T-helper 1 cell treated with Interleukin-12 subunit alpha and Interleukin-12 subunit beta and Interleukin-4 antibody, amounts not matched to agents 30 μg/mL and 1 μg/mL, for 36 hours (primary cell): ENCODE data around the gene CCL19.

Experiments used
- H3K27ac Mint-ChIP-seq: one replicate; pipeline ENCODE4 v1.8.0; 2021; ENCODE audit warnings: mild to moderate bottlenecking, mixed read lengths
- H3K27me3 Mint-ChIP-seq: one replicate; pipeline ENCODE4 v1.8.0; 2021; ENCODE audit warnings: low read depth, mixed read lengths
- H3K36me3 Mint-ChIP-seq: one replicate; pipeline ENCODE4 v1.8.0; 2021; ENCODE audit warnings: low read depth, mixed read lengths
- H3K4me1 Mint-ChIP-seq: one replicate; pipeline ENCODE4 v1.8.0; 2021; ENCODE audit warnings: low read depth, mixed read lengths
- H3K4me3 Mint-ChIP-seq: one replicate; pipeline ENCODE4 v1.8.0; 2021; ENCODE audit warnings: mild to moderate bottlenecking, moderate library complexity, mixed read lengths
- H3K9me3 Mint-ChIP-seq: one replicate; pipeline ENCODE4 v1.8.0; 2021; ENCODE audit warnings: mixed read lengths

The CCL19 gene

GRCh38 chr9:34662526-34663302, 28.4 kb downstream of the CCL19 start, which contains the start of gene CCL27:
Gene CCL27, minus strand, starts transcription at chr9:34662657. Its CDS starts 24 bp downstream, at chr9:34662633.
- Mint-ChIP-seq H3K4me1 (peaks cover 40% of the 10 kb centered on the region), H3K27ac (peak within 1 kb of the TSS; percentile 82), H3K4me3 (peak within 1 kb of the TSS; percentile 52), H3K36me3 (peaks cover 14% of the 10 kb centered on the region), H3K27me3 (no peaks in the 10 kb centered on the region), H3K9me3 (no peaks in the 10 kb centered on the region)

- H3K9me3 Mint-ChIP-seq, result no peaks in the 10 kb centered on the region
- H3K27ac Mint-ChIP-seq, result no peak overlapping the region
- H3K36me3 Mint-ChIP-seq, result peaks cover 14% of the 10 kb centered on the region
- no peaks in the 10 kb centered on the region for H3K27me3 Mint-ChIP-seq
- H3K4me3 Mint-ChIP-seq, result no peak overlapping the region
- peaks cover 30% of the 10 kb centered on the region for H3K4me1 Mint-ChIP-seq
Measured at GRCh38 chr9:34659592-34660253, 31.4 kb downstream of the CCL19 start.

- H3K27ac Mint-ChIP-seq, result no peak overlapping the region
- H3K4me1 Mint-ChIP-seq, result peaks cover 19% of the 10 kb centered on the region
- H3K9me3 Mint-ChIP-seq, result no peaks in the 10 kb centered on the region
- H3K27me3 Mint-ChIP-seq, result no peaks in the 10 kb centered on the region
- peaks cover 11% of the 10 kb centered on the region for H3K36me3 Mint-ChIP-seq
- no peak overlapping the region for H3K4me3 Mint-ChIP-seq
Measured at GRCh38 chr9:34658461-34658860, 32.6 kb downstream of the CCL19 start.

- Mint-ChIP-seq H3K9me3 (no peaks in the 10 kb centered on the region), H3K27ac (no peak overlapping the region), H3K4me1 (peaks cover 15% of the 10 kb centered on the region), H3K36me3 (peaks cover 9% of the 10 kb centered on the region), H3K27me3 (no peaks in the 10 kb centered on the region), H3K4me3 (no peak overlapping the region)
Measured at GRCh38 chr9:34656992-34657391, 34.1 kb downstream of the CCL19 start.

GRCh38 chr9:34655394-34655793, 35.7 kb downstream of the CCL19 start:
- peaks cover 9% of the 10 kb centered on the region for H3K4me1 Mint-ChIP-seq
- H3K36me3 Mint-ChIP-seq, result peaks cover 4% of the 10 kb centered on the region
- no peaks in the 10 kb centered on the region for H3K9me3 Mint-ChIP-seq
- H3K27me3 Mint-ChIP-seq, result no peaks in the 10 kb centered on the region
- H3K27ac Mint-ChIP-seq, result no peak overlapping the region
- H3K4me3 Mint-ChIP-seq, result no peak overlapping the region

- peak overlapping the region; percentile 70 for H3K27ac Mint-ChIP-seq
Measured at GRCh38 chr9:34654323-34655051, 36.6 kb downstream of the CCL19 start.

GRCh38 chr9:34653151-34654072, 37.7 kb downstream of the CCL19 start:
- H3K36me3 Mint-ChIP-seq, result peaks cover 20% of the 10 kb centered on the region
- H3K9me3 Mint-ChIP-seq, result no peaks in the 10 kb centered on the region
- H3K4me3 Mint-ChIP-seq, result no peak overlapping the region
- no peaks in the 10 kb centered on the region for H3K27me3 Mint-ChIP-seq
- H3K4me1 Mint-ChIP-seq, result peaks cover 15% of the 10 kb centered on the region
- no peak overlapping the region for H3K27ac Mint-ChIP-seq

More at GRCh38 chr9:34654323-34655051, 36.6 kb downstream of the CCL19 start:
- no peaks in the 10 kb centered on the region for H3K9me3 Mint-ChIP-seq
- peaks cover 9% of the 10 kb centered on the region for H3K4me1 Mint-ChIP-seq
- H3K4me3 Mint-ChIP-seq, result no peak overlapping the region
- no peaks in the 10 kb centered on the region for H3K27me3 Mint-ChIP-seq
- peaks cover 9% of the 10 kb centered on the region for H3K36me3 Mint-ChIP-seq

- H3K9me3 Mint-ChIP-seq, result no peaks in the 10 kb centered on the region
- no peak overlapping the region for H3K27ac Mint-ChIP-seq
- H3K4me3 Mint-ChIP-seq, result no peak overlapping the region
- H3K4me1 Mint-ChIP-seq, result peaks cover 23% of the 10 kb centered on the region
- H3K27me3 Mint-ChIP-seq, result no peaks in the 10 kb centered on the region
- H3K36me3 Mint-ChIP-seq, result peaks cover 28% of the 10 kb centered on the region
Measured at GRCh38 chr9:34652602-34653000, 38.5 kb downstream of the CCL19 start.

- H3K27ac Mint-ChIP-seq, result no peak within 1 kb of the TSS
- peaks cover 28% of the 10 kb centered on the region for H3K4me1 Mint-ChIP-seq
- H3K36me3 Mint-ChIP-seq, result peaks cover 31% of the 10 kb centered on the region
- no peaks in the 10 kb centered on the region for H3K27me3 Mint-ChIP-seq
- no peak within 1 kb of the TSS for H3K4me3 Mint-ChIP-seq
- no peaks in the 10 kb centered on the region for H3K9me3 Mint-ChIP-seq
Measured at GRCh38 chr9:34651876-34652601, 39.0 kb downstream of the CCL19 start, which contains the start of gene IL11RA. Gene IL11RA, plus strand, starts transcription at chr9:34652185. Its CDS starts 3,033 bp downstream, at chr9:34655218.

GRCh38 chr9:34651321-34651720, 39.8 kb downstream of the CCL19 start:
- Mint-ChIP-seq H3K4me3 (no peak overlapping the region), H3K9me3 (no peaks in the 10 kb centered on the region), H3K27ac (no peak overlapping the region), H3K4me1 (peaks cover 31% of the 10 kb centered on the region), H3K27me3 (no peaks in the 10 kb centered on the region), H3K36me3 (peaks cover 31% of the 10 kb centered on the region)

- Mint-ChIP-seq H3K4me1 (peaks cover 34% of the 10 kb centered on the region), H3K9me3 (no peaks in the 10 kb centered on the region), H3K4me3 (no peak overlapping the region), H3K27ac (no peak overlapping the region), H3K27me3 (no peaks in the 10 kb centered on the region), H3K36me3 (peaks cover 31% of the 10 kb centered on the region)
Measured at GRCh38 chr9:34650816-34651215, 40.3 kb downstream of the CCL19 start.

GRCh38 chr9:34648673-34649072, 42.4 kb downstream of the CCL19 start:
- peaks cover 34% of the 10 kb centered on the region for H3K4me1 Mint-ChIP-seq
- no peaks in the 10 kb centered on the region for H3K27me3 Mint-ChIP-seq
- H3K27ac Mint-ChIP-seq, result no peak overlapping the region
- peak overlapping the region; percentile 23 for H3K4me3 Mint-ChIP-seq
- peaks cover 31% of the 10 kb centered on the region for H3K36me3 Mint-ChIP-seq
- no peaks in the 10 kb centered on the region for H3K9me3 Mint-ChIP-seq

GRCh38 chr9:34647651-34648050, 43.4 kb downstream of the CCL19 start:
- Mint-ChIP-seq H3K9me3 (no peaks in the 10 kb centered on the region), H3K4me1 (peaks cover 29% of the 10 kb centered on the region), H3K4me3 (peak overlapping the region; percentile 91), H3K27ac (peak overlapping the region; percentile 81), H3K36me3 (peaks cover 31% of the 10 kb centered on the region), H3K27me3 (no peaks in the 10 kb centered on the region)
